Endometrial microvascular endothelial cells (primary cell): Measurements from ENCODE around the gene JPH4. TPM values are rescaled to one million over a fixed set of nuclear protein-coding genes. Genes with fewer than 3 reads are reported as not detected.
"Not testable (repeated sequence)": the region's sequence is repeated elsewhere in the genome, so short reads cannot be mapped to it uniquely, and the experiment has no call there.

Source experiments
- in situ Hi-C: cut with HindIII; loops from 2 replicates; pipeline ENCODE4 v1.10.0; 2017; ENCODE audit warnings: low sequenced_read_pairs, low pct_unique_long_range_greater_than_20kb; ENCODE audit errors: inconsistent ontology term
- total RNA-seq: library from RNA; depleted of rRNA; stranded (reverse); fragments of >200 nt; gene quantifications from one replicate; pipeline ENCODE4 v1.2.3, GENCODE V29; 2015; ENCODE audit errors: inconsistent ontology term

The JPH4 gene
- total RNA-seq, 1 donor from 2014 or later = not detected

DNA sequence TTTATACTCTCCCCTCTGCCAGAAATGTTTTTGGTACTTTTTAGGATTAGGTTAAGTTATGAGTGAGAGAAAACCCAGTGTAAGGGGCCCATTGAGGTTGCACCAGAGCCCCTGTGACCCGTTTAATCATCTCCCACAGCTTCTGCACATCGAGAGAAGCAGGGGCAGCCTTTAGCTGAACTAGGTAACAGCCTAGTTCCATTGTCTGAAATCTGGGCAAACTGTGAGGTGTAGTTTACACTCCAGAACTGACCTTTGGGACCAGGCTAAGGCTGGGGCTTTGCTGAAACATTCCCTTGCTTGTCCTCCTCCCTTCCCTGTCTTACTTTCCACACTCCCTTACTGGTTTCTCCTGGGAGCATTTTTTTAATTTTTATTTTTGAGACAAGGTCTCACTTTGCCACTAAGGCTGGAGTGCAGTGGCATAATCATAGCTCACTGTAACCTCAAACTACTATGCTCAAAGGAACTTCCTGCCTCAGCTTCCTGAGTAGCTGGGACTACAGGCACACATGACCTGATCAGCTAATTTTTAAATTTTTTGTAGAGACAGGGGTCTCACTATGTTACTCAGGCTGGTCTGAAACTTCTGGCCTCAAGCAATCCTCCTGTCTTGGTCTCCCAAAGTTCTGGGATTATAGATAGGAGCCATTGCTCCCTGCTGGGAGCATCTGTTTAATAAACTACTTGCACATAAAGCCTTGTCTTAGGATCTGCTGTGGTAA lies 31.7 kb upstream of the JPH4 start:
- in situ Hi-C loops = no loop called here

DNA sequence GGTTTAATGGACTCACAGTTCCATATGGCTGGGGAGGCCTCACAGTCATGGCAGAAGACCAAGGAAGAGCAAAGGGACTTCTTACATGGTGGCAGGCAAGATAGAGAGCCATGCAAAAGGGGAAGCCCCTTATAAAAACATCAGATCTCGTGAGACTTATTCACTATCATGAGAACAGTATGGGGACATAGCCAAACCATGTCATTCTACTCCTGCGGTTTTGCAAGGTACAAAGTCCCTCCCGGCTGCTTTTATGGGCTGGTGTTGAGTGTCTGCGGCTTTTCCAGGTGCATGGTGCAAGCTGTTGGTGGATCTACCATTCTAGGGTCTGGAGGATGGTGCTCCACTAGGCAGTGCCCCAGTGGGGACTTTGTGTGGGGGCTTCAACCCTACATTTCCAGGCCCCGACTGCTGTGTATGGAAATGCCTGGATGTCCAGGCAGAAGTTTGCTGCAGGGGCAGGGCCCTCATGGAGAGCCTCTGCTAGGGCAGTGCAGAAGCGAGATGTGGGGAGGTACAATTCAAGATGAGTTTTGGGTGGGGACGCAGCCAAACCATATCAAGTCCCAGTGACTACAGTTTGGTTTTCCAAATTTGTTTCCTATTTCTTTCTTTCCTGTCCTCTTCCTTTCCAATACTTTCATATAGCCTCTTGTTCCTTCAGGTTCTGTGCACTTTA lies 31.0 kb upstream of the JPH4 start:
- in situ Hi-C loops = not testable (repeated sequence)

- in situ Hi-C loops = no loop called here
Measured at GRCh38 chr14:23609001-23609400, 30.4 kb upstream of the JPH4 start.

DNA sequence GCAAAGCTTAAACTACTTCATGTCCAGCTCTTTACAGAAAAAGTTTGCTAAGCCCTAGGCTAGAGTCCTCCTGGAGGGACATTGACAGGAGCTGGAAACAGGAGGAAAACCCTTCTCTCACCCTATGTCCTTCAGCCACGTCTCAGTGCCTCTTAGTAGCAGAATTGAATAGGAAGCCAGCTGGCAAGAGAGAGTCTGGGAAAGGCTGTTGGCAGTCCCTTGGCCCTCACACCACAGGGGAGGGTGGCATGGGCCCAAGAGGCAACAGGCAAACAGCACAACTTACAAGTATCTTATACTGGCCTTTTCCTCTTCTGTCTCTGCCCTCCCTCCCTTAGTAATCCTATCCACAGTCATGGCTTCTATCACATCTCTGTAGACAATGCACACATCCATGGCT lies 29.9 kb upstream of the JPH4 start:
- in situ Hi-C loops = no loop called here

GRCh38 chr14:23605931-23606585 lies 27.5 kb upstream of the JPH4 start:
- in situ Hi-C loops = no loop called here

- in situ Hi-C loops = no loop called here
Measured at GRCh38 chr14:23604675-23605170, 26.1 kb upstream of the JPH4 start.

- in situ Hi-C loops = no loop called here
Measured at GRCh38 chr14:23604148-23604547, 25.6 kb upstream of the JPH4 start.

DNA sequence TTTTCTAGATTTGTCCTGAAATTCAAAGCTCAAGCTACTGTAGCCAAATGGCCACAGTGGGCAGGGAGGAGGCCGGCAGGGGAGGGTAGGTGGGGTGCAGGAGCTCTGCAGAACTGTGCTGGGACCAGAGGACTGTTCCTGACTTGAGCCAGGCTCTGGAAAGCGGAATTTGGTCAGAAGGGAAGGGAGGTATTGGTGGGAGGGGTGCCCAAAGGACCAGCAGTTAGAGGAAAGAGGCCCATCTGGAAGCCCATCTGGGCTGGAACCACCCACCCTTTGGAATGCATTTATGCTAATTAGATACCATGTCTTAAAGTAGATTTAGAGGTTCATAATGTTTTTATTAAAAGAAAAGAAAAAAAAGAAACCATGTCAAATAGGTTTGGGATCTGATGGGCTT lies 24.5 kb upstream of the JPH4 start:
- in situ Hi-C loops = no loop called here

GRCh38 chr14:23602181-23603095 lies 23.8 kb upstream of the JPH4 start:
- in situ Hi-C loops = no loop called here

DNA sequence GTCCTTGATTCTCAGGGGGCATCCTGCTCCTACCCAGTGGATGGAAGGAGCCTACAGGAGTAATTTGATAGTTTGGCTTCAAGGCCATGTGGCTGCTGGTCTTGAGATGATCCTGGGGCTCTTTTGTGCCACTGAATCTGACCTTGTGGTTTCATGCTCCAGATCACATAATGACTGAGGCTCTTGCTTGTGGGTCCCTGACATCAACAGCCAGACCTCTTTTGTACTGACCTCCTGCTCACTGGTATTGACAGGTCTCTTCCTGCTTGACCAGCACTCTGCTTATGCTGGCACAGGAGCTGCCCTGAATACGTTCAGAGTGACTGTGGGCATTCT lies 23.2 kb upstream of the JPH4 start:
- in situ Hi-C loops = no loop called here

DNA sequence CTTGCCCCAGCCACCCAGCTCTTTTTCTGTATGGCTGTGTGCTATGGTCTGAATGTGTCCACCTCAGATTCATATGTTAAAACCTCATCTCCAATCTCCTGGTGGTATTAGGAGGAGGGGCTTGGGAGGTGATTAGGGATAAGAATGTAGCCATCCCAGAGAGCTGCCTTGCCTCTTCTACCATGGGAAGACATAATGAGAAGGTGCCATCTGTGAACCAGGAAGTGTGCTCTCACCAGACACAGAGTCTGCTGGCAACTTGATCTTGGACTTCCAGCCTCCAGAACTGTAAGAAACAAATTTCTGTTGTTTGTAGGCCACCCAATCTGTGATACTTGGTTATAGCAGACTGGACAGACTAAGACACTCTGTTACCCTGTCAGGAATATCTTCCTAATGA lies 22.8 kb upstream of the JPH4 start:
- in situ Hi-C loops = no loop called here

DNA sequence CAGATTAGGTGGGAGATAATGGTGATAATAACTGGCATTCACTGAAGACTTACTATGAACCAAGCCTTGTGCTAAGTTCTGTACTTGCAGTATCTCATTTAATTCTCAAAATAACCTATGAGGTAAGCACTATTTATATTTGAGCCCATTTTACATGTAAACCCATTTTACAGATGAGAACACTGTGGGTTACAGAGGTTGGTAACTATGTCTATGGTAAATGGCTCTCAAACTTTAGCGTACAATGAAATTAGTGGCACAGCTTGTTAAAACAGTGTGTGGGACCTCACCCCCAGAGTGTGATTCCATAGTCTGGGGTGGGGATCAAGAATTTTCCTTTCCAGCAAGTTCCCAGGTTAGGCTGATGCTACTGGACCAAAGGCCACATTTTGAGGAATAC lies 22.2 kb upstream of the JPH4 start:
- in situ Hi-C loops = no loop called here

DNA sequence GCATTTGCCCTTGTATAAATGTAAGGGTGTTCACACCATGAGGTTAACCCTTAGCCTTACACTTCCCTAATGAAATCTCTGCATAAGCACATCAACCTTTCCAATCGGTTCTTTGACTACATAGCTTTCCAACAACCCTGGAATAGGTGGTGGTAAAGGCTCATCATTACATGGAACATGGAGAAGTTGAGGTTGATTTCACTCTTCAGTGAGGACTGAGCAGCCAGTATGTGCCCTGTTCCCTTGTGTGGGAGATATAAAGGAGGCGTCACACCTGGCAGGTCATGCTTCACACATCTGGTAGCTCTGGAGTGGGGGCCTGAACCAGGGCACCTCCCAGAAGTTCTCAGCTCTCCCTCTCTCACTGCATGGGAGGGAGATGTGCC lies 21.7 kb upstream of the JPH4 start:
- in situ Hi-C loops = no loop called here

- in situ Hi-C loops = not testable (repeated sequence)
Measured at GRCh38 chr14:23594191-23594590, 15.6 kb upstream of the JPH4 start.

DNA sequence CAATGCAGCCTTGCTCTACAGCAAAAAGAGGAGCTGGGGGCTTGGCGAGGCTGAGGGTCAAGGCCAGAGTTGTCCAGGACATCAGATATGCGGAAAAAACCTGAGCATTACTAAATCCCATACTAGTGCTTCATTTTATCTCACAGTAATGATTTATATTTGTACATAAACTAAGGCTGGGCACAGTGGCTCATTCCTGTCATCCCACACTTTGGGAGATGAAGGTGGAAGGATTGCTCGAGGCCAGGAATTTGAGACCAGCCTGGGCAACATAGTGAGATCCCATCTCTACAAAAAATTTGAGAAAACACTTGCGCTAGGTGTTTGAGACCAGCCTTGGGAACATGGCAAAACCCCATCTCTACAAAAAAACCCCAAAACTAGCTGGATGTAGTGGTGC lies 11.6 kb upstream of the JPH4 start:
- in situ Hi-C loops = no loop called here

DNA sequence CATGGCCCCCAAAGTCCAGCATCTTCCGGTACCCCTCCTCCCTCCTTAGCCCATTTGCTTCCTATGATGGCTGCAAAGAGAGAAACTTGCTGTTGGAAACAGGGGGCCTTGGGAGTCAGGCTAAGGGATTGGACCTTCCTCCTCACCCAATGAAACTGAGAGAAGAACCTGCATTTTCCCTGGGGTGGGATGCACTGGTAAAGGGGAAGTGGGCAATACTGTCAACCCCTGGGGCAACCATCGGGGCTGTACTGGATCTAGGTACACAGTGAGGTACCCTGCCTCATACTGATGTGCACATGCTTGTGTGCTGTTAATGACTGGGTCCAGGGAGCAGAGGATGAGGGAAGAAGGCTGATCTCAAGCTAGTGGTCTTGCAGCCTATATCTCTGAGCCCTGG lies 11.0 kb upstream of the JPH4 start:
- in situ Hi-C loops = no loop called here

DNA sequence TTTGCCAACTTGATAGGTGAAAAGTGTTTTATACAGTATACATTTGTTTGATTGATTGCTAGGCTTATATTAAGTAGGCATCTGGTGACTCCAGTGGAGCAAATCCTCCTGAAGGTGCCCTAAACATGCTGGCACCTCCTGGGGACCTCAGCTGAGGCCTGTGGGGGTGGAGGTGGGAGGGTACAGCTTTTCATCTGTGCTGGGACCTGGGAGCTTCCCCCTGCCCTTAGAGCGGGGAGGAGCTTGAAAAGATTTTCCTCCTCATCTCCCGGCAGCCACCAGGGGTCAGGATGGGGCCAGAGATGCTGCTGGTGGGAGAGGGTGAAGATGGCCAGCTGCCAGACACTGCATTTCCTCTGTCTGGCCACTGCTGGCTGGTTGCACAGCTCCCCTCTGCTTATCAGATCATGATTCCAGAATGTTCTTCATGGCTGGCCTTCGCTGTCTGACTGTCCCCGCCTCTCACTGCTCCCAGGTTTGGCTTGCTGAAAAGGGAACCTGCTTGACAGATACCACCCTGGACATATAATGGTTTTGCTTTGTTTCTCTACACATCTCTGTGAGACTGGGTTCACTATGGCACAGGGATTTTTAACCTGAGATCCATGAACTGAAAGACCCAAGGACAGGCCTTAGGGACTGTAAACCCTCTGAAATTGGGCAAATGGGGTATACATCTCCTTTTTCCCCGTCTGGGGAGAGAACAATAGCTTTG lies 10.5 kb upstream of the JPH4 start:
- in situ Hi-C loops = no loop called here

GRCh38 chr14:23584527-23585203 lies 6.1 kb upstream of the JPH4 start:
- in situ Hi-C loops = not testable (repeated sequence)
